A549 (cell line): ENCODE data around the gene ADAMTSL4. TPM values are rescaled to one million over a fixed set of nuclear protein-coding genes. Genes with fewer than 3 reads are reported as not detected.

Experiments used
- ATAC-seq, 2 experiments: fragments of 200-7000 bp in 1 of 2; fragments of >200 bp in 1 of 2; cut with Nextera tagmentation in 1 of 2; cut with Tn5 transposase in 1 of 2; 3 replicates each; pipeline versions ENCODE4 v1.8.0 to v1.9.1; 2018 to 2020; ENCODE audit warnings: mild to moderate bottlenecking in 1 of 2, moderate library complexity in 1 of 2
- CTCF ChIA-PET: fragments of 300-600 bp; sonication (Branson Sonifier 250); formaldehyde crosslinking; extraction: SDS; loops from one replicate; lab custom pipeline; 2021; ENCODE audit warnings: antibody characterized with exemption, inconsistent platforms; lab: Yijun Ruan, JAX
- POLR2A ChIA-PET: fragments of 350-600 bp; formaldehyde crosslinking; extraction: SDS; loops from one replicate; lab custom pipeline; 2021; ENCODE audit warnings: antibody characterized with exemption, inconsistent platforms; lab: Yijun Ruan, JAX
- DNase-seq, 2 experiments: peaks; one replicate each; pipeline versions ENCODE4 v3.0.0 to v3.0.0-alpha.2; 2011 to 2016; ENCODE audit warnings: low read depth in 1 of 2, low spot score in 1 of 2
- FAIRE-seq: peaks from 2 replicates; lab custom pipeline; 2011; peaks lifted over from hg19 to GRCh38; lab: Jason Lieb, UNC
- H3K27ac ChIP-seq, 2 experiments: fragments of >200 bp; sonication (Bioruptor Twin); formaldehyde crosslinking; 3 replicates each; pipeline ENCODE4 v1.5.1; 2016 to 2017
- H3K4me1 ChIP-seq: fragments of >200 bp; sonication (Bioruptor Twin); formaldehyde crosslinking; 3 replicates; pipeline ENCODE4 v1.6.1; 2016
- H3K4me2 ChIP-seq: fragments of >200 bp; sonication (Bioruptor Twin); formaldehyde crosslinking; 3 replicates; pipeline ENCODE4 v1.6.1; 2016
- H3K4me3 ChIP-seq: fragments of >200 bp; sonication (Bioruptor Twin); formaldehyde crosslinking; 3 replicates; pipeline ENCODE4 v1.5.1; 2016
- H3K9me3 ChIP-seq: fragments of >200 bp; sonication (Bioruptor Twin); formaldehyde crosslinking; 3 replicates; pipeline ENCODE4 v1.6.1; 2016
- CBX2 ChIP-seq: fragments of 200-600 bp; sonication (generic); IDR thresholded peaks from 2 replicates; pipeline ENCODE4 v1.6.1; 2016; ENCODE audit warnings: low read depth, mild to moderate bottlenecking, borderline replicate concordance
- CEBPB ChIP-seq, 2 experiments: fragments of >200 bp in 1 of 2; sonication (Bioruptor Twin) in 1 of 2; formaldehyde crosslinking in 1 of 2; IDR thresholded peaks; 2 replicates each; pipeline ENCODE4 v1.6.1; 2012 to 2016
- CHD2 ChIP-seq: fragments of 150-350 bp; IDR thresholded peaks from 2 replicates; pipeline ENCODE4 v1.6.1; 2014; ENCODE audit warnings: low read length; ENCODE audit not compliant: partially characterized antibody
- CHD4 ChIP-seq: fragments of 200-600 bp; sonication (generic); IDR thresholded peaks from 2 replicates; pipeline ENCODE4 v1.6.1; 2016; ENCODE audit warnings: antibody characterized with exemption, mild to moderate bottlenecking, borderline replicate concordance
- EHF ChIP-seq: fragments of 250-450 bp; sonication (Bioruptor Pico); IDR thresholded peaks from 2 replicates; pipeline ENCODE4 v1.5.0; 2020; ENCODE audit warnings: mild to moderate bottlenecking
- EP300 ChIP-seq, 2 experiments: fragments of >200 bp; sonication (Bioruptor Twin); formaldehyde crosslinking; IDR thresholded peaks; 2 replicates in 1 of 2; 3 replicates in 1 of 2; pipeline ENCODE4 v1.6.1; 2016 to 2017
- FOSB ChIP-seq: fragments of 250-450 bp; sonication (Bioruptor Pico); IDR thresholded peaks from 2 replicates; pipeline ENCODE4 v1.5.0; 2020; ENCODE audit warnings: mild to moderate bottlenecking, moderate library complexity
- GATA3 ChIP-seq: IDR thresholded peaks from 2 replicates; pipeline ENCODE4 v1.6.1; 2012; ENCODE audit warnings: borderline replicate concordance
- HOXB13 ChIP-seq: fragments of 250-450 bp; sonication (Bioruptor Pico); IDR thresholded peaks from 2 replicates; pipeline ENCODE4 v1.5.0; 2020; ENCODE audit warnings: low read depth, mild to moderate bottlenecking, moderate library complexity
- HOXB5 ChIP-seq: fragments of 250-450 bp; sonication (Bioruptor Pico); IDR thresholded peaks from 2 replicates; pipeline ENCODE4 v1.5.0; 2020; ENCODE audit warnings: mild to moderate bottlenecking, moderate library complexity
- KDM1A ChIP-seq: fragments of 200-600 bp; sonication (generic); IDR thresholded peaks from 2 replicates; pipeline ENCODE4 v1.6.1; 2016; ENCODE audit warnings: low read depth, mild to moderate bottlenecking
- MYC ChIP-seq: IDR thresholded peaks from 2 replicates; pipeline ENCODE4 v1.6.1; 2012; ENCODE audit warnings: mild to moderate bottlenecking, inconsistent platforms, low read length, improper control_type of control experiment, borderline replicate concordance
- NFE2L2 ChIP-seq: fragments of 150-350 bp; conservative IDR thresholded peaks from 2 replicates; pipeline ENCODE4 v1.6.1; 2014; ENCODE audit warnings: low read length
- PHF8 ChIP-seq: fragments of 200-600 bp; sonication (generic); IDR thresholded peaks from 2 replicates; pipeline ENCODE4 v1.6.1; 2016; ENCODE audit warnings: low read depth, mild to moderate bottlenecking, antibody characterized with exemption, moderate library complexity, borderline replicate concordance
- POLR2A ChIP-seq: IDR thresholded peaks from 2 replicates; pipeline ENCODE4 v1.6.1; 2012; ENCODE audit warnings: mild to moderate bottlenecking, low read length
- POLR2AphosphoS2 ChIP-seq: conservative IDR thresholded peaks from 2 replicates; pipeline ENCODE4 v1.6.1; 2012; ENCODE audit warnings: low read length, improper control_type of control experiment, inconsistent platforms
- RARB ChIP-seq: fragments of 250-450 bp; sonication (Bioruptor Pico); IDR thresholded peaks from 2 replicates; pipeline ENCODE4 v1.8.0; 2021; ENCODE audit warnings: mild to moderate bottlenecking, moderate library complexity
- RCOR1 ChIP-seq: fragments of 150-350 bp; IDR thresholded peaks from 2 replicates; pipeline ENCODE4 v1.6.1; 2014; ENCODE audit warnings: antibody characterized with exemption, low read length, low read depth
- SMC3 ChIP-seq: fragments of >200 bp; sonication (Bioruptor Twin); formaldehyde crosslinking; IDR thresholded peaks from 3 replicates; pipeline ENCODE4 v1.6.1; 2018; ENCODE audit warnings: inconsistent platforms
- ZFP36 ChIP-seq: fragments of 450-650 bp; IDR thresholded peaks from 2 replicates; pipeline ENCODE4 v1.6.1; 2014; ENCODE audit warnings: borderline replicate concordance; ENCODE audit not compliant: partially characterized antibody
- WGBS: methylation state at CpG from one replicate; pipeline ENCODE4 v1.1.6; 2017; ENCODE audit errors: missing lambda C conversion rate; 5-methylcytosine and 5-hydroxymethylcytosine counted together
- polyA plus RNA-seq, 4 experiments: library from polyadenylated mRNA; depleted of rRNA in 3 of 4; stranded (reverse); fragments of >200 nt; fragmentation: RNase III in 1 of 4; extraction: RNeasy Plus Mini Kit Qiagen cat#74134 plus additional on column Dnase treatment in 1 of 4; gene quantifications; 2 replicates in 3 of 4; 3 replicates in 1 of 4; pipeline ENCODE4 v1.2.3, GENCODE V29; 2011 to 2017
- TF ChIP-seq, protein P1 (sequence below): IDR thresholded peaks from 2 replicates; pipeline ENCODE4 v1.6.1; 2012
- TF ChIP-seq, protein P2 (sequence below): fragments of >200 bp; sonication (Bioruptor Twin); formaldehyde crosslinking; IDR thresholded peaks from 3 replicates; pipeline ENCODE4 v1.6.1; 2016
- TF ChIP-seq, protein P3 (sequence below): fragments of >200 bp; sonication (Bioruptor Twin); formaldehyde crosslinking; IDR thresholded peaks from 3 replicates; pipeline ENCODE4 v1.5.1; 2016

ADAMTSL4 gene
- polyA plus RNA-seq, 2 of the 4 experiments (the other 2 are of a cell fraction), result 1.3 to 2.0 TPM

DNA sequence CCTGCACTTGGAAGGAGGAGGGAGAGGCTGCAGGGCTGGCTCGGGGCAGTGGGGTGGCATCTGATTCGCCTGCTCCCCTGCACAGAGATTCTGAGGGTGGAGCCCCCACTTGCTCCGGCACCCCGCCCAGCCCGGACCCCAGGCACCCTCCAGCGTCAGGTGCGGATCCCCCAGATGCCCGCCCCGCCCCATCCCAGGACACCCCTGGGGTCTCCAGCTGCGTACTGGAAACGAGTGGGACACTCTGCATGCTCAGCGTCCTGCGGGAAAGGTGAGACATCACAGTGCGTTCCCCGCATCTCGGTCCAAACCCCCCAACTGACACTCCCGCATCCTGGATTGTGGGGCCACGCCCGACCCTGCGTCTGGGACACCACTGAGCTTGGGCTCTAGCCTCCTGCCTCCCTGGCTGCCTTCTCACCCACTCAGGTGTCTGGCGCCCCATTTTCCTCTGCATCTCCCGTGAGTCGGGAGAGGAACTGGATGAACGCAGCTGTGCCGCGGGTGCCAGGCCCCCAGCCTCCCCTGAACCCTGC is 7.9 kb downstream of the ADAMTSL4 start:
- Histone ChIP-seq H3K4me3 (no peak overlapping the region), H3K4me1 (peaks cover 26% of the 10 kb centered on the region), H3K4me2 (no peak overlapping the region), H3K27ac (no peak overlapping the region), H3K9me3 (no peaks in the 10 kb centered on the region)
- ChIA-PET POLR2A (no interaction called here), CTCF (interaction anchor here (0.9 to 11.6 kb wide), 3 partner anchors 16 to 67 kb away, joined by 3 to 210 read pairs (median 5); partner anchors contain the start of gene ENSA)
- no peak for DNase-seq
- WGBS, result 81% methylated on average over 18 of the region's 26 CpGs
- no peak for FAIRE-seq
- no peak for ATAC-seq
- TF ChIP-seq FOSB (CRISPR knock-in tag), result no peak
- TF ChIP-seq NFE2L2, result no peak
- no peak for TF ChIP-seq KDM1A
- no peak for TF ChIP-seq POLR2A
- TF ChIP-seq RARB (CRISPR knock-in tag), result no peak
- TF ChIP-seq, protein P1, sequence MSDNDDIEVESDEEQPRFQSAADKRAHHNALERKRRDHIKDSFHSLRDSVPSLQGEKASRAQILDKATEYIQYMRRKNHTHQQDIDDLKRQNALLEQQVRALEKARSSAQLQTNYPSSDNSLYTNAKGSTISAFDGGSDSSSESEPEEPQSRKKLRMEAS, result no peak
- no peak for TF ChIP-seq CBX2
- TF ChIP-seq HOXB13 (CRISPR knock-in tag), result no peak
- no peak for TF ChIP-seq CHD2
- no peak for TF ChIP-seq SMC3
- no peak for TF ChIP-seq HOXB5 (CRISPR knock-in tag)
- TF ChIP-seq EHF (CRISPR knock-in tag), result no peak
- TF ChIP-seq, protein P2, sequence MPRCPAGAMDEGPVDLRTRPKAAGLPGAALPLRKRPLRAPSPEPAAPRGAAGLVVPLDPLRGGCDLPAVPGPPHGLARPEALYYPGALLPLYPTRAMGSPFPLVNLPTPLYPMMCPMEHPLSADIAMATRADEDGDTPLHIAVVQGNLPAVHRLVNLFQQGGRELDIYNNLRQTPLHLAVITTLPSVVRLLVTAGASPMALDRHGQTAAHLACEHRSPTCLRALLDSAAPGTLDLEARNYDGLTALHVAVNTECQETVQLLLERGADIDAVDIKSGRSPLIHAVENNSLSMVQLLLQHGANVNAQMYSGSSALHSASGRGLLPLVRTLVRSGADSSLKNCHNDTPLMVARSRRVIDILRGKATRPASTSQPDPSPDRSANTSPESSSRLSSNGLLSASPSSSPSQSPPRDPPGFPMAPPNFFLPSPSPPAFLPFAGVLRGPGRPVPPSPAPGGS, result no peak
- TF ChIP-seq POLR2AphosphoS2, result no peak
- no peak for TF ChIP-seq ZFP36
- no peak for TF ChIP-seq RCOR1
- TF ChIP-seq EP300 (IDR thresholded peaks at IDR 0.05), result no peak
- no peak for TF ChIP-seq GATA3
- TF ChIP-seq MYC, result no peak

DNA sequence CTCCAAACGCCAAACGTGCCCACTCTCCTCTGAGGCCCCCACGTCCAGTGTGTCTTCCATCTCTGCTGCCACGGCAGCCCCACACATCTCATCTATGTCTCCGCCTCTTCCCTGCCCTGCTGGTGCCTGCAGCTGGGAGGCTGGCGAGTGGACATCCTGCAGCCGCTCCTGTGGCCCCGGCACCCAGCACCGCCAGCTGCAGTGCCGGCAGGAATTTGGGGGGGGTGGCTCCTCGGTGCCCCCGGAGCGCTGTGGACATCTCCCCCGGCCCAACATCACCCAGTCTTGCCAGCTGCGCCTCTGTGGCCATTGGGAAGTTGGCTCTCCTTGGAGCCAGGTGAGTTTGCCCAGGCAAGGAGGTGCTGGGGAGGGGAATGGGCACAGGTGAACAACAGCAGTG is 8.6 kb downstream of the ADAMTSL4 start:
- ATAC-seq (no peak), DNase-seq (no peak), FAIRE-seq (no peak)
- ChIA-PET POLR2A (interaction anchor here (0.8 kb wide), 1 partner anchor 12 kb away, joined by 3 read pairs; no protein-coding TSS in a partner anchor), CTCF (interaction anchor here (0.8 to 11.6 kb wide), 6 partner anchors 10 to 185 kb away, joined by 3 to 210 read pairs (median 4); partner anchors contain the start of gene ENSA)
- Histone ChIP-seq H3K4me3 (no peak overlapping the region), H3K9me3 (no peaks in the 10 kb centered on the region), H3K4me2 (no peak overlapping the region), H3K4me1 (peaks cover 26% of the 10 kb centered on the region)
- TF ChIP-seq, protein P3, sequence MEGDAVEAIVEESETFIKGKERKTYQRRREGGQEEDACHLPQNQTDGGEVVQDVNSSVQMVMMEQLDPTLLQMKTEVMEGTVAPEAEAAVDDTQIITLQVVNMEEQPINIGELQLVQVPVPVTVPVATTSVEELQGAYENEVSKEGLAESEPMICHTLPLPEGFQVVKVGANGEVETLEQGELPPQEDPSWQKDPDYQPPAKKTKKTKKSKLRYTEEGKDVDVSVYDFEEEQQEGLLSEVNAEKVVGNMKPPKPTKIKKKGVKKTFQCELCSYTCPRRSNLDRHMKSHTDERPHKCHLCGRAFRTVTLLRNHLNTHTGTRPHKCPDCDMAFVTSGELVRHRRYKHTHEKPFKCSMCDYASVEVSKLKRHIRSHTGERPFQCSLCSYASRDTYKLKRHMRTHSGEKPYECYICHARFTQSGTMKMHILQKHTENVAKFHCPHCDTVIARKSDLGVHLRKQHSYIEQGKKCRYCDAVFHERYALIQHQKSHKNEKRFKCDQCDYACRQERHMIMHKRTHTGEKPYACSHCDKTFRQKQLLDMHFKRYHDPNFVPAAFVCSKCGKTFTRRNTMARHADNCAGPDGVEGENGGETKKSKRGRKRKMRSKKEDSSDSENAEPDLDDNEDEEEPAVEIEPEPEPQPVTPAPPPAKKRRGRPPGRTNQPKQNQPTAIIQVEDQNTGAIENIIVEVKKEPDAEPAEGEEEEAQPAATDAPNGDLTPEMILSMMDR, result no peak
- TF ChIP-seq PHF8 (no peak), CEBPB (IDR thresholded peaks at IDR 0.05) (no peak), CHD4 (no peak)
- TF ChIP-seq, all 56 proteins: peak for 0
- WGBS, result 70% methylated on average over 11 of the region's 15 CpGs
- H3K27ac ChIP-seq, result no peak overlapping the region
